ENCODE results near the gene NRG3. TPM values are rescaled to one million over a fixed set of nuclear protein-coding genes. Genes with fewer than 3 reads are reported as not detected.

NRG3 gene
- total RNA-seq, 1 experiment from 2014 or later, result not detected

DNA sequence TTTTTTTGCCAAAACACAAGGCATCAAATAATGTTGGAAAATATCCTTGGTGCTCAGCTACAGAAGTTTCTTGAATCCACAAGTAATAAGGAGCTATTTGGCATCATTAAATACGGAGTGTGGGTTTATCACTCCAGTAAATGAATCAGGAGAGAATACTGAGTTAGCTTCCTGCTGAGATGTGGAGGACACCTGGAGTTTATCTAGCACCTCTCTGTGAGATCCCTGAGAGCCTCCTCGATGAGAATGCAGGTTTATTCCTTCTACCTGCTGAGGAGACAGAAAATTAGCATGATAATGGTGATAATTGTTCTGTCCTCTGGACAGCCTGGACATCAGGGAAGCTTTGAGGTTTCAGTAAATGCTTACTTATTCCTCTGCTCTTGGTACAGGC is 40.5 kb downstream of the NRG3 start:
- no peaks in the 10 kb centered on the region for H3K9me2 ChIP-seq (ENCODE audit: insufficient read depth)
- H3K9me3 ChIP-seq (ENCODE audit: control insufficient read depth in 1 of 2, insufficient read depth in 1 of 2, low read depth in 1 of 2, low read length in 2 of 2), result peaks cover 6 to 11% of the 10 kb centered on the region in 2 experiments; a peak in 2 of 4 replicates
- RAD21 ChIA-PET (ENCODE audit: low non-redundant PET in 1 of 2, low total read pairs in 2 of 2, uncharacterized antibody in 2 of 2, unreplicated experiment in 2 of 2), result no interaction called here
- H3K4me3 ChIP-seq (replicated peaks in 1 of 2; ENCODE audit: low read depth in 1 of 2, low read length in 2 of 2), result no peak overlapping the region
- H3K36me3 ChIP-seq (ENCODE audit: control insufficient read depth in 1 of 2, insufficient read depth in 2 of 2, low read length in 2 of 2), result no peaks in the 10 kb centered on the region
- no peak overlapping the region for H2AFZ ChIP-seq (ENCODE audit: low read depth, low read length, poor library complexity, severe bottlenecking)
- BruUV-seq (replicated peaks), result no TSS peak
- H3K27ac ChIP-seq (ENCODE audit: low read depth, low read length), result no peak overlapping the region
- no peaks in the 10 kb centered on the region for H4K20me1 ChIP-seq (ENCODE audit: insufficient read depth)
- ATAC-seq, result no peak
- no peak overlapping the region for H3K9ac ChIP-seq (ENCODE audit: low read length)
- H3K27me3 ChIP-seq (ENCODE audit: insufficient read depth, low read length), result no peaks in the 10 kb centered on the region
- CTCF ChIA-PET, result no interaction called here
- H3K4me1 ChIP-seq (ENCODE audit: control insufficient read depth in 1 of 2, insufficient read depth in 2 of 2, low read length in 2 of 2), result no peaks in the 10 kb centered on the region
- no peak for TF ChIP-seq FOSL1 (IDR thresholded peaks at IDR 0.05; ENCODE audit: low read depth)
- no peak for TF ChIP-seq SP1 (IDR thresholded peaks at IDR 0.05; ENCODE audit: low read depth)
- TF ChIP-seq, protein P1, sequence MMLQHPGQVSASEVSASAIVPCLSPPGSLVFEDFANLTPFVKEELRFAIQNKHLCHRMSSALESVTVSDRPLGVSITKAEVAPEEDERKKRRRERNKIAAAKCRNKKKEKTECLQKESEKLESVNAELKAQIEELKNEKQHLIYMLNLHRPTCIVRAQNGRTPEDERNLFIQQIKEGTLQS (IDR thresholded peaks at IDR 0.05), result no peak
- no peak for TF ChIP-seq ELF1 (IDR thresholded peaks at IDR 0.05; ENCODE audit: borderline replicate concordance, low read depth)
- TF ChIP-seq RAD21 (IDR thresholded peaks at IDR 0.05; ENCODE audit: low read depth), result no peak
- no peak for TF ChIP-seq TCF7L2 (IDR thresholded peaks at IDR 0.05; ENCODE audit: borderline replicate concordance, extremely low read depth, insufficient read depth, insufficient read length)
- no peak for TF ChIP-seq POLR2A (IDR thresholded peaks at IDR 0.05; ENCODE audit: borderline replicate concordance, extremely low read depth, insufficient read depth, insufficient read length)
- TF ChIP-seq EGR1 (IDR thresholded peaks at IDR 0.05; ENCODE audit: low read depth), result no peak
- no peak for TF ChIP-seq ZNF274 (IDR thresholded peaks at IDR 0.05; ENCODE audit: low read depth, low read length)
- POLR2A ChIA-PET, result no interaction called here
- no peak overlapping the region for H3K4me2 ChIP-seq (ENCODE audit: low read length)
- no peak for DNase-seq (ENCODE audit: low read depth, low spot score)
- intact Hi-C loops (cut with micrococcal nuclease), result no loop called here
- no peaks in the 10 kb centered on the region for H3K79me2 ChIP-seq (ENCODE audit: insufficient read depth, low read length)

DNA sequence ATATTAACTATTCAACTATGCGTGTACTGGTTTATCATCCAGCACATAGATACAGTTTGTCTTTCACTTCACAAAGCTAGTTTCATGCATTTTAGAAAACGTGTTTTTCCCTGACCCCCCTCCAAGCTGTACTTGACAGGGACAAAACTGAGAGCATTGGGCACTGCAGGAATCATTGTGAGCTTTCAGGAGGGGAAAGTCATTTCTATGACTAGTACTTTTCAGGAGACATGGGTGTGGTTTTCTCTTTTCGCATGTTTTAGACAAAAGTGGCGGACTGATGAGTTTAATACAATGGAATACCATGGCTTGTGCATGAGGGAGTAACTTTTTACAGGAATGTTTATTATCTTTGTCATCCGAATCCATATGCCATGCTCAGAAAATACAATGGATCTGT is 42.7 kb downstream of the NRG3 start:
- no peak overlapping the region for H3K27ac ChIP-seq (ENCODE audit: low read depth, low read length)
- H2AFZ ChIP-seq (ENCODE audit: low read depth, low read length, poor library complexity, severe bottlenecking), result no peak overlapping the region
- no peak for DNase-seq (ENCODE audit: low read depth, low spot score)
- H3K4me2 ChIP-seq (ENCODE audit: low read length), result no peak overlapping the region
- H3K9me3 ChIP-seq (ENCODE audit: control insufficient read depth in 1 of 2, insufficient read depth in 1 of 2, low read depth in 1 of 2, low read length in 2 of 2), result peaks cover 6 to 18% of the 10 kb centered on the region in 2 experiments; a peak in 2 of 4 replicates
- RAD21 ChIA-PET (ENCODE audit: low non-redundant PET in 1 of 2, low total read pairs in 2 of 2, uncharacterized antibody in 2 of 2, unreplicated experiment in 2 of 2), result no interaction called here
- H4K20me1 ChIP-seq (ENCODE audit: insufficient read depth), result no peaks in the 10 kb centered on the region
- POLR2A ChIA-PET, result no interaction called here
- H3K27me3 ChIP-seq (ENCODE audit: insufficient read depth, low read length), result no peaks in the 10 kb centered on the region
- BruUV-seq (replicated peaks), result no TSS peak
- CTCF ChIA-PET, result no interaction called here
- intact Hi-C loops (cut with micrococcal nuclease), result no loop called here
- H3K9me2 ChIP-seq (ENCODE audit: insufficient read depth), result no peaks in the 10 kb centered on the region
- H3K4me1 ChIP-seq (ENCODE audit: control insufficient read depth in 1 of 2, insufficient read depth in 2 of 2, low read length in 2 of 2), result no peaks in the 10 kb centered on the region
- H3K4me3 ChIP-seq (replicated peaks in 1 of 2; ENCODE audit: low read depth in 1 of 2, low read length in 2 of 2), result no peak overlapping the region
- H3K79me2 ChIP-seq (ENCODE audit: insufficient read depth, low read length), result no peaks in the 10 kb centered on the region
- H3K9ac ChIP-seq (ENCODE audit: low read length), result no peak overlapping the region
- H3K36me3 ChIP-seq (ENCODE audit: control insufficient read depth in 1 of 2, insufficient read depth in 2 of 2, low read length in 2 of 2), result no peaks in the 10 kb centered on the region
- no peak for ATAC-seq
- no peak for TF ChIP-seq ZBTB33 (IDR thresholded peaks at IDR 0.05; ENCODE audit: extremely low read depth, insufficient replicate concordance, low read length)
- TF ChIP-seq SRF (IDR thresholded peaks at IDR 0.05; ENCODE audit: low read depth), result no peak
- TF ChIP-seq EGR1 (IDR thresholded peaks at IDR 0.05; ENCODE audit: low read depth), result no peak
- TF ChIP-seq, protein P2, sequence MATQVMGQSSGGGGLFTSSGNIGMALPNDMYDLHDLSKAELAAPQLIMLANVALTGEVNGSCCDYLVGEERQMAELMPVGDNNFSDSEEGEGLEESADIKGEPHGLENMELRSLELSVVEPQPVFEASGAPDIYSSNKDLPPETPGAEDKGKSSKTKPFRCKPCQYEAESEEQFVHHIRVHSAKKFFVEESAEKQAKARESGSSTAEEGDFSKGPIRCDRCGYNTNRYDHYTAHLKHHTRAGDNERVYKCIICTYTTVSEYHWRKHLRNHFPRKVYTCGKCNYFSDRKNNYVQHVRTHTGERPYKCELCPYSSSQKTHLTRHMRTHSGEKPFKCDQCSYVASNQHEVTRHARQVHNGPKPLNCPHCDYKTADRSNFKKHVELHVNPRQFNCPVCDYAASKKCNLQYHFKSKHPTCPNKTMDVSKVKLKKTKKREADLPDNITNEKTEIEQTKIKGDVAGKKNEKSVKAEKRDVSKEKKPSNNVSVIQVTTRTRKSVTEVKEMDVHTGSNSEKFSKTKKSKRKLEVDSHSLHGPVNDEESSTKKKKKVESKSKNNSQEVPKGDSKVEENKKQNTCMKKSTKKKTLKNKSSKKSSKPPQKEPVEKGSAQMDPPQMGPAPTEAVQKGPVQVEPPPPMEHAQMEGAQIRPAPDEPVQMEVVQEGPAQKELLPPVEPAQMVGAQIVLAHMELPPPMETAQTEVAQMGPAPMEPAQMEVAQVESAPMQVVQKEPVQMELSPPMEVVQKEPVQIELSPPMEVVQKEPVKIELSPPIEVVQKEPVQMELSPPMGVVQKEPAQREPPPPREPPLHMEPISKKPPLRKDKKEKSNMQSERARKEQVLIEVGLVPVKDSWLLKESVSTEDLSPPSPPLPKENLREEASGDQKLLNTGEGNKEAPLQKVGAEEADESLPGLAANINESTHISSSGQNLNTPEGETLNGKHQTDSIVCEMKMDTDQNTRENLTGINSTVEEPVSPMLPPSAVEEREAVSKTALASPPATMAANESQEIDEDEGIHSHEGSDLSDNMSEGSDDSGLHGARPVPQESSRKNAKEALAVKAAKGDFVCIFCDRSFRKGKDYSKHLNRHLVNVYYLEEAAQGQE (IDR thresholded peaks at IDR 0.05; ENCODE audit: low read depth), result no peak
- no peak for TF ChIP-seq CTCF (IDR thresholded peaks at IDR 0.05 in 2 of 3, conservative IDR thresholded peaks at IDR 0.05 in 1 of 3; ENCODE audit: borderline replicate concordance in 1 of 3, insufficient read depth in 1 of 3, low read depth in 2 of 3, low read length in 2 of 3)
